Measurements from ENCODE around the gene PDPR.
"Not testable (repeated sequence)": the region's sequence is repeated elsewhere in the genome, so short reads cannot be mapped to it uniquely, and the experiment has no call there.

PDPR gene

GRCh38 chr16:70113982-70114826, at the start of gene PDPR:
Gene PDPR (plus strand): TSS chr16:70114332. CDS start chr16:70120493, 6,161 bp downstream.
- DNase-seq = peak; percentile 89 to 94

GRCh38 chr16:70064841-70065370, 49.2 kb upstream of the PDPR start:
- peak; percentile 68 to 84 for DNase-seq

GRCh38 chr16:70065376-70065745, 48.8 kb upstream of the PDPR start:
- DNase-seq = not testable (repeated sequence)

- DNase-seq = peak; percentile 91 to 92
These were observed 48.1 kb upstream of the PDPR start for GRCh38 chr16:70065746-70066658.

- DNase-seq = not testable (repeated sequence)
These were observed 47.4 kb upstream of the PDPR start for GRCh38 chr16:70066751-70067150.

- DNase-seq = not testable (repeated sequence)
These were observed 35.1 kb upstream of the PDPR start for GRCh38 chr16:70079081-70079480.

- DNase-seq = not testable (repeated sequence)
These were observed 32.9 kb upstream of the PDPR start for GRCh38 chr16:70081219-70081618.

GRCh38 chr16:70083931-70084330, 30.2 kb upstream of the PDPR start:
- DNase-seq = not testable (repeated sequence)

- DNase-seq = not testable (repeated sequence)
These were observed 26.0 kb upstream of the PDPR start for GRCh38 chr16:70088160-70088559.

- DNase-seq = not testable (repeated sequence)
These were observed 25.3 kb upstream of the PDPR start for GRCh38 chr16:70088877-70089276.

- not testable (repeated sequence) for DNase-seq
These were observed 24.8 kb upstream of the PDPR start for GRCh38 chr16:70089289-70089688.

- DNase-seq = not testable (repeated sequence)
These were observed 23.0 kb upstream of the PDPR start for GRCh38 chr16:70091104-70091503.

GRCh38 chr16:70094096-70094495, 20.0 kb upstream of the PDPR start:
- not testable (repeated sequence) for DNase-seq

- not testable (repeated sequence) for DNase-seq
These were observed 4.4 kb upstream of the PDPR start for GRCh38 chr16:70109583-70110279.

- DNase-seq = not testable (repeated sequence)
These were observed 2.0 kb upstream of the PDPR start for GRCh38 chr16:70112162-70112561.

- DNase-seq = not testable (repeated sequence)
These were observed 542 bp upstream of the PDPR start for GRCh38 chr16:70113599-70113981.

GRCh38 chr16:70118354-70118753, 4.2 kb downstream of the PDPR start:
- DNase-seq = not testable (repeated sequence)

GRCh38 chr16:70118776-70119175, 4.6 kb downstream of the PDPR start:
- DNase-seq = not testable (repeated sequence)

- not testable (repeated sequence) for DNase-seq
These were observed 6.3 kb downstream of the PDPR start for GRCh38 chr16:70120398-70120797.

GRCh38 chr16:70123822-70124221, 9.7 kb downstream of the PDPR start:
- DNase-seq = not testable (repeated sequence)

- DNase-seq = not testable (repeated sequence)
These were observed 12.1 kb downstream of the PDPR start for GRCh38 chr16:70126226-70126625.

GRCh38 chr16:70127706-70128105, 13.6 kb downstream of the PDPR start:
- DNase-seq = not testable (repeated sequence)

Measured in stimulated activated CD4-positive, alpha-beta T cell treated with anti-CD3 and anti-CD28 coated beads, Interleukin-4, amount 100 ng/mL, for 4 hours (primary cell).